ENCODE data around the gene RCC1. TPM values are rescaled to one million over a fixed set of nuclear protein-coding genes. Genes with fewer than 3 reads are reported as not detected.
"Not testable (repeated sequence)": the region's sequence is repeated elsewhere in the genome, so short reads cannot be mapped to it uniquely, and the experiment has no call there.

Gene RCC1
- total RNA-seq, 1 donor from 2014 or later: 46.3 TPM

- no peak for TF ChIP-seq CTCF (conservative IDR thresholded peaks at IDR 0.05; ENCODE audit: low read depth, low read length)
- no peak overlapping the region for H3K4me3 ChIP-seq (ENCODE audit: low read depth, low read length)
- DNase-seq (ENCODE audit: low read depth): no peak
Measured at GRCh38 chr1:28571911-28572310, 66.1 kb downstream of the RCC1 start.

- not testable (repeated sequence) for H3K4me3 ChIP-seq (ENCODE audit: low read depth, low read length); DNase-seq (ENCODE audit: low read depth)
Measured at GRCh38 chr1:28572891-28573290, 67.0 kb downstream of the RCC1 start.

GRCh38 chr1:28573564-28573963 lies 67.7 kb downstream of the RCC1 start:
- no peak overlapping the region for H3K4me3 ChIP-seq (ENCODE audit: low read depth, low read length)
- TF ChIP-seq CTCF (conservative IDR thresholded peaks at IDR 0.05; ENCODE audit: low read depth, low read length): no peak
- no peak for DNase-seq (ENCODE audit: low read depth)

- no peak for DNase-seq (ENCODE audit: low read depth)
- no peak for TF ChIP-seq CTCF (conservative IDR thresholded peaks at IDR 0.05; ENCODE audit: low read depth, low read length)
- H3K4me3 ChIP-seq (ENCODE audit: low read depth, low read length): no peak overlapping the region
Measured at GRCh38 chr1:28577052-28577678, 71.3 kb downstream of the RCC1 start.

GRCh38 chr1:28577738-28578536 lies 72.1 kb downstream of the RCC1 start:
- no peak for DNase-seq (ENCODE audit: low read depth)
- H3K4me3 ChIP-seq (ENCODE audit: low read depth, low read length): no peak overlapping the region
- TF ChIP-seq CTCF (conservative IDR thresholded peaks at IDR 0.05; ENCODE audit: low read depth, low read length): no peak

GRCh38 chr1:28578696-28579218 lies 72.9 kb downstream of the RCC1 start:
- peak overlapping the region; percentile 97 for H3K4me3 ChIP-seq (ENCODE audit: low read depth, low read length)
- DNase-seq (ENCODE audit: low read depth): no peak
- TF ChIP-seq CTCF (conservative IDR thresholded peaks at IDR 0.05; ENCODE audit: low read depth, low read length): no peak

- DNase-seq (ENCODE audit: low read depth): no peak
- no peak for TF ChIP-seq CTCF (conservative IDR thresholded peaks at IDR 0.05; ENCODE audit: low read depth, low read length)
- H3K4me3 ChIP-seq (ENCODE audit: low read depth, low read length): peak overlapping the region; percentile 97
Measured at GRCh38 chr1:28579401-28579800, 73.6 kb downstream of the RCC1 start.
